ENCODE data around the gene TRPC4AP. TPM values are rescaled to one million over a fixed set of nuclear protein-coding genes. Genes with fewer than 3 reads are reported as not detected.

The TRPC4AP gene
- total and polyA plus RNA-seq, 2 of the 8 experiments (the other 6 are each of a cell fraction or from before 2014, with no cell fraction given): 73.1 to 74.8 TPM

GRCh38 chr20:35010405-35011192 lies 82.0 kb downstream of the TRPC4AP start:
- H4K5ac ChIP-seq (ENCODE audit: insufficient read length, low read depth, low read length): no peak overlapping the region
- 0 out of 7 replicates have a peak, but pooled peaks cover 0 to 2% (median 0%) of the 10 kb centered on the region in 4 experiments for H3K4me1 ChIP-seq (replicated peaks in 1 of 4; ENCODE audit: control insufficient read depth in 3 of 4, insufficient read depth in 4 of 4, low read length in 3 of 4)
- WGBS, 2 experiments (ENCODE audit: extremely low coverage in 1 of 2, insufficient coverage in 1 of 2, insufficient read length in 1 of 2, insufficient replicate concordance in 2 of 2, low coverage in 1 of 2, low lambda C conversion rate in 2 of 2, missing lambda C conversion rate in 1 of 2): 95% methylated on average over 19 of the region's 19 CpGs; no CpG with 5 or more reads in 1 of the 2 experiments
- H2AFZ ChIP-seq (ENCODE audit: low read length): no peak overlapping the region
- no peak overlapping the region for H3K18ac ChIP-seq (ENCODE audit: extremely low read depth, low read length)
- no peak overlapping the region for H2BK15ac ChIP-seq (ENCODE audit: low read length)
- H3K9me3 ChIP-seq (ENCODE audit: insufficient read depth in 2 of 2, low read depth in 1 of 2, low read length in 1 of 2): no peaks in the 10 kb centered on the region
- DNase-seq (ENCODE audit: low read depth in 1 of 2, low spot score in 2 of 2) (no peak), FAIRE-seq (no peak)
- no peak overlapping the region for H3K4me3 ChIP-seq (ENCODE audit: extremely low read depth in 1 of 4, insufficient read depth in 2 of 4, low read depth in 3 of 4, low read length in 4 of 4)
- no peak overlapping the region for H3K56ac ChIP-seq (replicated peaks; ENCODE audit: insufficient read length, low read depth, low read length)
- H3K79me2 ChIP-seq (ENCODE audit: control insufficient read depth in 1 of 2, insufficient read depth in 2 of 2, low read length in 2 of 2): no peaks in the 10 kb centered on the region
- CTCF ChIA-PET (ENCODE audit: partially characterized antibody): interaction anchor here (1.1 to 9.9 kb wide), 6 partner anchors 9 to 198 kb away, joined by 3 to 44 read pairs (median 4); no protein-coding TSS in a partner anchor
- H2BK20ac ChIP-seq (ENCODE audit: low read length): no peak overlapping the region
- no peak overlapping the region for H4K8ac ChIP-seq (ENCODE audit: extremely low read depth, insufficient read depth, low read length)
- no peak overlapping the region for H3K4me2 ChIP-seq (ENCODE audit: insufficient read depth in 1 of 2, low read depth in 2 of 2, low read length in 2 of 2)
- peaks cover 0 to 10% of the 10 kb centered on the region in 2 experiments for H4K20me1 ChIP-seq (replicated peaks in 1 of 2; ENCODE audit: control insufficient read depth in 1 of 2, insufficient read depth in 2 of 2, low read length in 2 of 2)
- no peaks in the 10 kb centered on the region for H3K27me3 ChIP-seq (replicated peaks in 1 of 4; ENCODE audit: control insufficient read depth in 3 of 4, extremely low read depth in 1 of 4, insufficient read depth in 3 of 4, low read length in 3 of 4)
- no peak overlapping the region for H3K14ac ChIP-seq (ENCODE audit: insufficient read length)
- no peak overlapping the region for H2BK12ac ChIP-seq (ENCODE audit: low read depth, low read length)
- POLR2A ChIA-PET (ENCODE audit: partially characterized antibody): no interaction called here
- H3K79me1 ChIP-seq (ENCODE audit: low read depth, low read length): no peaks in the 10 kb centered on the region; the same call in 1 of the 2 replicates
- H3K9ac ChIP-seq (replicated peaks in 1 of 4; ENCODE audit: extremely low read depth in 1 of 4, low read depth in 3 of 4, low read length in 3 of 4): no peak overlapping the region; a peak in 1 of 7 replicates
- no peak overlapping the region for H3K23ac ChIP-seq (ENCODE audit: insufficient read length)
- H3K23me2 ChIP-seq (ENCODE audit: low read depth, low read length): no peaks in the 10 kb centered on the region
- no peak overlapping the region for H4K91ac ChIP-seq (replicated peaks; ENCODE audit: insufficient read length, low read length)
- H2BK5ac ChIP-seq (ENCODE audit: low read depth, low read length): no peak overlapping the region
- no peak overlapping the region for H3K27ac ChIP-seq (ENCODE audit: low read depth, low read length)
- H2AK5ac ChIP-seq (ENCODE audit: low read depth, low read length): no peak overlapping the region
- H2BK120ac ChIP-seq (replicated peaks; ENCODE audit: low read depth, low read length): no peak overlapping the region
- H3K4ac ChIP-seq (replicated peaks; ENCODE audit: insufficient read length, low read depth, low read length): no peak overlapping the region
- peaks cover 23 to 85% (median 50%) of the 10 kb centered on the region in 4 experiments for H3K36me3 ChIP-seq (ENCODE audit: control insufficient read depth in 2 of 4, insufficient read depth in 4 of 4, low read length in 3 of 4)
- TF ChIP-seq TCF12 (IDR thresholded peaks at IDR 0.05; ENCODE audit: low read depth, low read length) (no peak), GTF2F1 (IDR thresholded peaks at IDR 0.05; ENCODE audit: borderline replicate concordance, low read depth, low read length) (no peak), CTBP2 (IDR thresholded peaks at IDR 0.05; ENCODE audit: borderline replicate concordance, insufficient read depth, insufficient read length, low read length) (no peak), SP4 (IDR thresholded peaks at IDR 0.05; ENCODE audit: low read length) (no peak), RFX5 (IDR thresholded peaks at IDR 0.05; ENCODE audit: borderline replicate concordance, low read depth, low read length) (no peak), CTCF (IDR thresholded peaks at IDR 0.05; ENCODE audit: control extremely low read depth in 1 of 3, insufficient read depth in 1 of 3, low read depth in 1 of 3, low read length in 3 of 3) (no peak), NRF1 (IDR thresholded peaks at IDR 0.05; ENCODE audit: low read depth, low read length) (no peak), ZNF274 (IDR thresholded peaks at IDR 0.05; ENCODE audit: borderline replicate concordance, extremely low read depth, low read length) (no peak), CEBPB (IDR thresholded peaks at IDR 0.05; ENCODE audit: low read depth, low read length) (no peak), HDAC6 (IDR thresholded peaks at IDR 0.05; ENCODE audit: low read depth, low read length) (no peak)

All from H1 (cell line).